IPS DF 4.7 (cell line): ENCODE data around the gene UBE2R2.
"Not testable (repeated sequence)": the region's sequence is repeated elsewhere in the genome, so short reads cannot be mapped to it uniquely, and the experiment has no call there.

Experiments used
- DNase-seq: peaks from one replicate; pipeline ENCODE4 v3.0.0-alpha.2; 2013; ENCODE audit warnings: low spot score; ENCODE audit errors: extremely low read depth

The UBE2R2 gene

GRCh38 chr9:33799928-33800704 lies 16.8 kb upstream of the UBE2R2 start:
- DNase-seq = no peak

- no peak for DNase-seq
Observed at GRCh38 chr9:33800886-33801285, 16.1 kb upstream of the UBE2R2 start.

- DNase-seq = not testable (repeated sequence)
Observed at GRCh38 chr9:33801943-33802500, 14.9 kb upstream of the UBE2R2 start.

- not testable (repeated sequence) for DNase-seq
Observed at GRCh38 chr9:33804196-33804595, 12.8 kb upstream of the UBE2R2 start.

- not testable (repeated sequence) for DNase-seq
Observed at GRCh38 chr9:33807156-33807555, 9.8 kb upstream of the UBE2R2 start.

- DNase-seq = not testable (repeated sequence)
Observed at GRCh38 chr9:33808979-33809322, 8.0 kb upstream of the UBE2R2 start.

- no peak for DNase-seq
Observed at GRCh38 chr9:33809506-33809905, 7.5 kb upstream of the UBE2R2 start.

GRCh38 chr9:33813712-33814641 lies 3.0 kb upstream of the UBE2R2 start:
- no peak for DNase-seq

GRCh38 chr9:33815781-33816180 lies 1.2 kb upstream of the UBE2R2 start:
- no peak for DNase-seq

- no peak for DNase-seq
Observed at GRCh38 chr9:33817327-33818166, 587 bp downstream of the UBE2R2 start.

- no peak for DNase-seq
Observed at GRCh38 chr9:33818167-33818846, 1.3 kb downstream of the UBE2R2 start.

- DNase-seq = no peak
Observed at GRCh38 chr9:33818847-33819500, 2.0 kb downstream of the UBE2R2 start.

GRCh38 chr9:33820231-33820745 lies 3.3 kb downstream of the UBE2R2 start:
- DNase-seq = no peak

- DNase-seq = no peak
Observed at GRCh38 chr9:33823801-33824200, 6.8 kb downstream of the UBE2R2 start.

GRCh38 chr9:33827285-33827684 lies 10.3 kb downstream of the UBE2R2 start:
- not testable (repeated sequence) for DNase-seq

GRCh38 chr9:33829641-33830230 lies 12.8 kb downstream of the UBE2R2 start:
- DNase-seq = not testable (repeated sequence)

- DNase-seq = no peak
Observed at GRCh38 chr9:33835625-33836260, 18.8 kb downstream of the UBE2R2 start.

GRCh38 chr9:33836261-33836660 lies 19.3 kb downstream of the UBE2R2 start:
- not testable (repeated sequence) for DNase-seq

GRCh38 chr9:33837138-33837537 lies 20.2 kb downstream of the UBE2R2 start:
- no peak for DNase-seq
